ENCODE measurements around the gene TRIM37. TPM values are rescaled to one million over a fixed set of nuclear protein-coding genes. Genes with fewer than 3 reads are reported as not detected.

The TRIM37 gene
- total RNA-seq, 1 experiment from 2014 or later, result 38.9 TPM

GRCh38 chr17:58970609-58971450 lies 135.8 kb downstream of the TRIM37 start:
- Mint-ChIP-seq H3K4me1 (ENCODE audit: insufficient read depth, unreplicated experiment) (peaks cover 2% of the 10 kb centered on the region), H3K4me3 (ENCODE audit: unreplicated experiment) (no peak overlapping the region), H3K36me3 (ENCODE audit: insufficient read depth, unreplicated experiment) (no peaks in the 10 kb centered on the region), H3K27ac (ENCODE audit: low read depth, unreplicated experiment) (no peak overlapping the region), H3K27me3 (ENCODE audit: insufficient read depth, unreplicated experiment) (no peaks in the 10 kb centered on the region), H3K9me3 (ENCODE audit: unreplicated experiment) (no peaks in the 10 kb centered on the region)
- TF ChIP-seq CTCF (IDR thresholded peaks at IDR 0.05; ENCODE audit: unreplicated experiment), result no peak
- BruUV-seq (replicated peaks), result no TSS peak
- intact Hi-C loops (cut with micrococcal nuclease), result no loop called here
- CTCF ChIA-PET, result interaction anchor here (0.5 kb wide), 1 partner anchor 26 kb away, joined by 3 read pairs; no protein-coding TSS in a partner anchor
- no peak for DNase-seq (ENCODE audit: unreplicated experiment)
- POLR2A ChIA-PET, result interaction anchor here (0.6 to 1.0 kb wide), 2 partner anchors 148 to 204 kb away, joined by 3 read pairs; no protein-coding TSS in a partner anchor

- H3K4me3 Mint-ChIP-seq (ENCODE audit: unreplicated experiment), result no peak overlapping the region
- ChIA-PET CTCF (no interaction called here), POLR2A (no interaction called here)
- no peak for DNase-seq (ENCODE audit: unreplicated experiment)
- H3K9me3 Mint-ChIP-seq (ENCODE audit: unreplicated experiment), result no peaks in the 10 kb centered on the region
- no TSS peak for BruUV-seq (replicated peaks)
- no peak for TF ChIP-seq CTCF (IDR thresholded peaks at IDR 0.05; ENCODE audit: unreplicated experiment)
- no peak overlapping the region for H3K27ac Mint-ChIP-seq (ENCODE audit: low read depth, unreplicated experiment)
- H3K4me1 Mint-ChIP-seq (ENCODE audit: insufficient read depth, unreplicated experiment), result no peaks in the 10 kb centered on the region
- H3K36me3 Mint-ChIP-seq (ENCODE audit: insufficient read depth, unreplicated experiment), result no peaks in the 10 kb centered on the region
- intact Hi-C loops (cut with micrococcal nuclease), result no loop called here
- H3K27me3 Mint-ChIP-seq (ENCODE audit: insufficient read depth, unreplicated experiment), result no peaks in the 10 kb centered on the region
These were observed 137.1 kb downstream of the TRIM37 start for GRCh38 chr17:58969612-58970011.

- Mint-ChIP-seq H3K4me3 (ENCODE audit: unreplicated experiment) (no peak overlapping the region), H3K27me3 (ENCODE audit: insufficient read depth, unreplicated experiment) (no peaks in the 10 kb centered on the region), H3K9me3 (ENCODE audit: unreplicated experiment) (no peaks in the 10 kb centered on the region), H3K27ac (ENCODE audit: low read depth, unreplicated experiment) (no peak overlapping the region), H3K4me1 (ENCODE audit: insufficient read depth, unreplicated experiment) (no peaks in the 10 kb centered on the region), H3K36me3 (ENCODE audit: insufficient read depth, unreplicated experiment) (no peaks in the 10 kb centered on the region)
- intact Hi-C loops (cut with micrococcal nuclease), result no loop called here
- TF ChIP-seq CTCF (IDR thresholded peaks at IDR 0.05; ENCODE audit: unreplicated experiment), result no peak
- DNase-seq (ENCODE audit: unreplicated experiment), result no peak
- ChIA-PET POLR2A (no interaction called here), CTCF (no interaction called here)
- no TSS peak for BruUV-seq (replicated peaks)
These were observed 137.5 kb downstream of the TRIM37 start for GRCh38 chr17:58969156-58969555.

- BruUV-seq (replicated peaks), result no TSS peak
- ChIA-PET CTCF (no interaction called here), POLR2A (no interaction called here)
- no peaks in the 10 kb centered on the region for H3K4me1 Mint-ChIP-seq (ENCODE audit: insufficient read depth, unreplicated experiment)
- H3K9me3 Mint-ChIP-seq (ENCODE audit: unreplicated experiment), result no peaks in the 10 kb centered on the region
- no peak for TF ChIP-seq CTCF (IDR thresholded peaks at IDR 0.05; ENCODE audit: unreplicated experiment)
- intact Hi-C loops (cut with micrococcal nuclease), result no loop called here
- H3K4me3 Mint-ChIP-seq (ENCODE audit: unreplicated experiment), result no peak overlapping the region
- H3K27me3 Mint-ChIP-seq (ENCODE audit: insufficient read depth, unreplicated experiment), result no peaks in the 10 kb centered on the region
- DNase-seq (ENCODE audit: unreplicated experiment), result no peak
- H3K27ac Mint-ChIP-seq (ENCODE audit: low read depth, unreplicated experiment), result no peak overlapping the region
- no peaks in the 10 kb centered on the region for H3K36me3 Mint-ChIP-seq (ENCODE audit: insufficient read depth, unreplicated experiment)
These were observed 138.1 kb downstream of the TRIM37 start for GRCh38 chr17:58968426-58969061.
